HTERT RPE-1 (cell line): ENCODE measurements around the gene OR8D1.
"Not testable (repeated sequence)": the region's sequence is repeated elsewhere in the genome, so short reads cannot be mapped to it uniquely, and the experiment has no call there.

Experiments
- in situ Hi-C: fragments of 300-500 bp; cut with MboI; formaldehyde crosslinking; loops from 4 replicates; pipeline ENCODE4 v1.14.3; 2020; ENCODE audit warnings: low sequenced_read_pairs

Gene OR8D1

DNA sequence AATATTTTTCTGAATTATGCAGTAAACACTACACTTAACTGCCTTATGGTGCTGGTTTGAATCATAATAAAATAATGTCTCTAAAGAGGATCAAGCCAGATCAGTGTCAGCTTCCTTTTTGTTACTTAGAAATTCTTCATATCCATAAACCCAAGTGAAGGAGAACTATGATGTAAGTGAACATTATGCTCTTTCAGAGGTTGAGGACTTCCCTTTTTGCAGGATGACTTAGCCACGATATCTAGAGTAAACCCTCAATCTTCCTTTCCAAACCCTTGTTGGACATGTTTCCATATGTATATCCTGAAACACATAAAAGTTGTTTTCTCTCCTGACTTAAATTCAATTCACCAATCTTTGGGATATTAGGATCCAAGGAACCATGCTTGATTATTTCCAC lies 19.1 kb downstream of the OR8D1 start:
- in situ Hi-C loops: no loop called here

DNA sequence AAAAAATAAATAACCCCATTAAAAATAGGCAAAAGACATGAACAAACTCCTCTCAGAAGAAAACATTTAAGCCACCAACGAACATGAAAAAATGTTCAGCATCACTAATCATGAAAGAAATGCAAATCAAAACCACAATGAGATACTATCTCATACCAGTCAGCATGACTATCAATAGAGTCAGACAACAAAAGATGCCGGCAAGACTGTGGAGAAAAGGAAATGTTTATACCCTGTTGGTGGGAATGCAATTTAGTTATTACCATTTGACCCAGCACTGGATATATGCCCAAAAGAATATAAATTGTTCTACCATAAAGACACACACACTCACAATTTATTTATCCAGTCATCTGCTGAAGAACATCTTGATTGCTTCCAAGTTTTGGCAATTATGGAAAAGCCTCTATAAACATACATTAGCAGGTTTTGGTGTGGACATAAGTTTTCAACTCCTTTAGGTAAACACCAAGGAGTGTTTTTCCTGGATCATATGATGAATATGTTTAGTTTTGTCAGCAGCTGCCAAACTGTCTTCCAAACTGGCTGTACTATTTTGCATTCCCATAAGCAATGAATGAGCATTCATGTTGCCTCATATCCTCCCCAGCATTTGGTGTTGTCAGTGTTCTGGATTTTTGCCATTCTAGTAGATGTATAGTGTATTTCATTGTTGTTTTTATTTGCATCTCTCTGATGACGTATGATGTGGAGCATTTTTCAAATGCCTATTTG lies 28.0 kb downstream of the OR8D1 start:
- in situ Hi-C loops: no loop called here

- in situ Hi-C loops: no loop called here
Observed at GRCh38 chr11:124278261-124278660, 35.5 kb downstream of the OR8D1 start.

- in situ Hi-C loops: no loop called here
Observed at GRCh38 chr11:124277804-124278203, 35.9 kb downstream of the OR8D1 start.

DNA sequence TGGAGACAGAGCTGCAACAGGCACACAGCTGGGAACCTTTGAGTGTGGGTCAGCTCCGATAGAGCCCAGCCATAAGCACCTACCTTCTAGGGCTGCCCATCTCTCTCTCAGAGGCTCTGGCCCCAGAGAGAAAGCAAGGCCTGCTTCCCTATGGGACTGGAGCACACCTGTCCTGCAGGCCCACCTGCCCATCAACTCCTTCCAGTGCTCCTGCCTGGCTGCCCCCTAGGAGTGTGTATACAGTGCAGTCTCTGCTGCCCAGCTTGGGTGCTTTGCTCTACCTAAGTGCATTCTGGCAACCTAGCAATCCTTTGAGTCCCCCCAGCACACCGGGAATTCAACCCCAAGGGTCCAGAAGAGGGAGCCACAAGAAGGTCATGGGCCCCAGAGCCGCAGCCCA lies 36.5 kb downstream of the OR8D1 start:
- in situ Hi-C loops: no loop called here

DNA sequence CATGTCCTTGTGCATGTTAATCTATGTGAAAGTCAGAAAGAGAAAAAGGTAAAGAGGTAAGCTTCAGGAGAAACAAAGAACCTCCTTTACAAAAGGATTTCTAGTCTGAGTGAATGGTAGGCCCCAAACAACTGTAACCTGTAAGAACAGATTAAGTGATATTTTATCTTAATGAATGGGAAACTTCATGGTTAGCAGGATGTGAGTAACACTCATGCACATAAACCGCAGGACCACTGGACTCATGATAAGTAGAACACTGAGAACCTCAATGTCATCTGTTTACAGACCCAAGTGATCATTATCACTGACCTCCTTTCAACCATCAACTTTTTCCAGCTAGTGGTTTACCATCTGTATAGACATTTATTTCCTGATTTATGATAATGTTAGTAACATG lies 37.7 kb downstream of the OR8D1 start:
- in situ Hi-C loops: no loop called here

DNA sequence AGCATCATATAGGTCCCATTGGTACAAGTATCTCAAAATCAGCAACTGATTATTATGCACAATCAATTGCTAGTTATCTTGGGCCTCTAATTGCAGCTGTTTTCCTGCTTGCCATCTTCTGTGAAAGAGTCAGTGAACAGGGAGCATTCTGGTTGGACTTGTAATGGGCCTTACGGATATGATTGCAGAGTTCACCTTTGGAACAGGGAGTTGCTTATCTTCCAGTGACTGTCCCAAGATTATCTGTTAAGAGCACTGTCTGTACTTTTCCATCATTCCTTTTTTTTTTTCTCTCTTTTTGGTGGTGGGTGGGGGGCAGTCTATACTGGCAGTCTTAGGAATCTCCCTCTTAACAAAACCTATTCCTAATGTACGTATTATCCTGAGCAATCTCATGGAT lies 39.7 kb downstream of the OR8D1 start:
- in situ Hi-C loops: no loop called here

DNA sequence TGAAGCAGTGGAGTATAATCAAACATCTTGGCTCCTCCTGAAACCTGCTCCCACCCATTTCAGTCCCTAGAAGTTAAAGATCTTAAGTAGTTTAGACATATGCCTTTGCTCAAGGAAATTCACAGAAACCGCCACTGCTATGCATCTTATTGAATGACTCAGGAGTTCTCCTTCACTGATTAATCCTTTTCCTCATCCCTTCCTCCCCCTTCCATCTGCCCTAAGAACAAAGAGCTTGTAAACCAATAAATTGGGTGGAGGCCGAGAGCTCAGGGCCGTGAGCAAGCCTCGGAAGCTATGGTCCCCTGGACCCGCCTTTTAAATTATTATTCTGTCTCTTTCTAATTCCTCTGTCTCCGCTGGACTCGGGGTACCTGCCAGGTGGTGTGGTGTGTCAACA lies 42.9 kb downstream of the OR8D1 start:
- in situ Hi-C loops: not testable (repeated sequence)

DNA sequence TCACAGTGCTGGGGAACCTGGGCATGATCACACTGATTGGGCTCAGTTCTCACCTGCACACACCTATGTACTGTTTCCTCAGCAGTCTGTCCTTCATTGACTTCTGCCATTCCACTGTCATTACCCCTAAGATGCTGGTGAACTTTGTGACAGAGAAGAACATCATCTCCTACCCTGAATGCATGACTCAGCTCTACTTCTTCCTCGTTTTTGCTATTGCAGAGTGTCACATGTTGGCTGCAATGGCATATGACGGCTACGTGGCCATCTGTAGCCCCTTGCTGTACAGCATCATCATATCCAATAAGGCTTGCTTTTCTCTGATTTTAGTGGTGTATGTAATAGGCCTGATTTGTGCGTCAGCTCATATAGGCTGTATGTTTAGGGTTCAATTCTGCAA lies 48.7 kb downstream of the OR8D1 start:
- in situ Hi-C loops: not testable (repeated sequence)

GRCh38 chr11:124256076-124256475 lies 57.7 kb downstream of the OR8D1 start, which contains the start of gene OR8G5:
Gene OR8G5 (plus strand): TSS chr11:124256376. CDS start chr11:124264932, 8,556 bp downstream.
- in situ Hi-C loops: no loop called here
